ENCODE results near the gene TCF7L2.

TCF7L2 gene

DNA sequence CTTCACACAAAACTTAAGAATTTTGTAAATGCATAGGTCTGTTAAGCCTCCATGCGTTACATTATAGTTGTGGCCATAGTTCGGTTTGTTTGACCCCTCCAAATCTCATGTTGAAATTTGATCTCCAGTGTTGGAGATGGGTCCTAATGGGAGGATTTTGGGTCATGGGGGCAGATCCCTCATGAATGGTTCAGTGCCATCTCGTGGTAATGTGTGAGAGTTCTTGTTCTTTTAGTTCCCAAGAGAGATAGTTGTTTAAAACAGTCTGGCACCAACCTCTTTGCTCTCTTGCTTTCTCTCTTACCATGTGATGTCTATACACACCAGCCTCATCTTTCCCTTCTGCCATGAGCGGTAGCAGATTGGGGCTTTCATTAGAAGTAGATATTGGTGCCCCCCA, 264.3 kb downstream of the TCF7L2 start:
- no peak for FAIRE-seq
- no peak for TF ChIP-seq POLR2A (IDR thresholded peaks at IDR 0.05; ENCODE audit: low read depth, low read length)
- no peak for DNase-seq (ENCODE audit: insufficient read length, low spot score)

DNA sequence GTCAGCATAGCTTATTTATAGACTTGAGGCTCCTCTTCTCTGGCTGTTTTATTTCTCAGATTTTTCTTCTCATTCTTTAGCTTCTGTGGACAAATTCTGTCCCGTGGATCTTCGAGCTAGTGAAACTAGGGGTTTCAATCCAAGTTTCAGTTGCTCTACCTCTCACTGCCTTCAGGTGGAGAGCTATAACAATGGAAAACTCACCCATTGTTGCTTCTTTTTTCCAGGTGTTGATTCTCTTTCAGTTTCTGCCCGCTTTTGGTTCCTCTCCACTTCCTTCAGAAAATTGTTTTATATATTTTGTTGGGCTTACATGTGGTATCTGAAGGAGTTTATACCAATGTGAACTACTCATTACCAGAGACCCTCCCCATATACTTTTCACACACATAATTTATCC, 266.1 kb downstream of the TCF7L2 start:
- DNase-seq (ENCODE audit: insufficient read length, low spot score) (no peak), FAIRE-seq (no peak)

More for the DNA sequence above, 266.1 kb downstream of the TCF7L2 start:
- TF ChIP-seq POLR2A (IDR thresholded peaks at IDR 0.05; ENCODE audit: low read depth, low read length), result no peak

Data from H54 (cell line).